NT2/D1 (cell line): ENCODE results near the gene WAC.

Experiments
- SUZ12 ChIP-seq: IDR thresholded peaks from 2 replicates; pipeline ENCODE4 v1.6.1; 2011; ENCODE audit not compliant: insufficient read length, insufficient read depth; ENCODE audit errors: extremely low read depth
- YY1 ChIP-seq: IDR thresholded peaks from 2 replicates; pipeline ENCODE4 v1.6.1; 2011; ENCODE audit not compliant: insufficient read length, insufficient read depth
- ZNF274 ChIP-seq: IDR thresholded peaks from 2 replicates; pipeline ENCODE4 v1.6.1; 2011; ENCODE audit warnings: mild to moderate bottlenecking, low read depth, low read length

DNA sequence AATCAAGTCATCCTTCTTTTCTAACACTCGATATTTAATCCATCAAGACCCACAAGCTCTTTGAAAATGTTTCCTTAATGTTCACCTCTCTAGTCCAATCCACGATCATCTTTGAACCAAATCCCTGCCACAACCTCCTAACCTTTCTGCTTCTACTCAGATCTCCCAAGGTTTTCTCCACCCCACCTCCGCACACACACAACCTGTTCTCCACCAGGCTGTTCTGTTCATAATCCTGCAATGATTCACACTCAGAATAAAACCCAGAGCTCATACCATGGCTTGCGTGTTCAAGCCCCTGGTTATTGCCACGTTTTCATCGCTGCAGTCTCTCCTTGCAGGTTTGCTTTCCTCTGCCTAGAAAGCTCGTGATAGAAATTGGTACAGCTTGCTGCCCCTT lies 90.6 kb downstream of the WAC start:
- TF ChIP-seq SUZ12 (no peak), YY1 (no peak), ZNF274 (no peak)
